Spinal cord (tissue), 10 donors: ENCODE results near the gene MEN1. TPM values are rescaled to one million over a fixed set of nuclear protein-coding genes. Genes with fewer than 3 reads are reported as not detected.
"Not testable (repeated sequence)": the region's sequence is repeated elsewhere in the genome, so short reads cannot be mapped to it uniquely, and the experiment has no call there.

ENCODE experiments used
- DNase-seq, 6 donors: peaks; one replicate each; pipeline versions ENCODE4 v3.0.0 to v3.0.0-alpha.2; 2013 to 2015; ENCODE audit warnings: low spot score in 6 of 6, low read depth in 4 of 6
- H3K27ac ChIP-seq: one replicate; pipeline ENCODE4 v1.5.1; 2013; ENCODE audit warnings: low read depth, low read length, control low read depth
- H3K27me3 ChIP-seq: one replicate; pipeline ENCODE4 v1.6.1; 2013; ENCODE audit warnings: low read length; ENCODE audit not compliant: control insufficient read depth, insufficient read depth
- H3K36me3 ChIP-seq: one replicate; pipeline ENCODE4 v1.6.1; 2013; ENCODE audit warnings: low read length; ENCODE audit not compliant: control insufficient read depth, insufficient read depth
- H3K4me1 ChIP-seq: one replicate; pipeline ENCODE4 v1.6.1; 2013; ENCODE audit warnings: low read length; ENCODE audit not compliant: control insufficient read depth, insufficient read depth
- H3K4me3 ChIP-seq: one replicate; pipeline ENCODE4 v1.5.1; 2013; ENCODE audit warnings: low read depth, low read length, control low read depth
- H3K9me3 ChIP-seq: one replicate; pipeline ENCODE4 v1.6.1; 2013; ENCODE audit warnings: low read length; ENCODE audit not compliant: control insufficient read depth, insufficient read depth
- WGBS: methylation state at CpG from one replicate; pipeline ENCODE4 v1.1.5; 2013; ENCODE audit warnings: missing lambda C conversion rate; ENCODE audit not compliant: insufficient coverage; 5-methylcytosine and 5-hydroxymethylcytosine counted together
- polyA plus RNA-seq, 2 donors: library from polyadenylated mRNA; unstranded; fragments of 120-200 nt; gene quantifications; one replicate each; pipeline ENCODE4 v1.2.1, GENCODE V29; 2013; ENCODE audit not compliant: insufficient read length in 2 of 2
- total RNA-seq, 2 donors: library from RNA; depleted of rRNA in 1 of 2; stranded (reverse); fragments of 120-200 nt in 1 of 2; fragments of >200 nt in 1 of 2; gene quantifications; one replicate each; pipeline versions ENCODE4 v1.2.3 to v1.2.4, GENCODE V29; 2013 to 2014
- donor health status: healthy.

MEN1 gene
- total and polyA plus RNA-seq, 4 donors: 12.4 to 46.7 (median 28.4) TPM

DNA sequence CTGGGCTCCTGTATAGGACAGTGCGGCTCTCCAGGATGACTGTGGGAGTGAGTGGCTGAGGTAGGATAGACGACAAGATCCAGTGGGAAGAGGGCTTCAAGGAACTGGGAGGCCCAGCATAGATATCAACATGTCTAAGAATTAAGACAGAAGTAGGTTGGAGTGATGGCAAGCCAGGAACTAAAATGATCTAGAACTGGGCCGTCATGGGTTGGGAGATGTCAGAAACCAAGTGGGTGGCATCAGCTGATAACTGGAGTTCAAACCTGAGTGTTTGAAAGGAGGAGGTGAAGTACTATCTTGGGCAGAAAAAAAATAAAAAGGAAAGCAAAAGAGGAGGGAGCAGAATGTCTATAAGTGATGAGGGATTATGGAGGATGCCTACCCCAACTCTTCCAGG, 7.1 kb upstream of the MEN1 start:
- no peaks in the 10 kb centered on the region for H3K9me3 ChIP-seq
- H3K4me1 ChIP-seq: peaks cover 4% of the 10 kb centered on the region
- no peak overlapping the region for H3K27ac ChIP-seq
- H3K36me3 ChIP-seq: no peaks in the 10 kb centered on the region
- no peak for DNase-seq
- no peak overlapping the region for H3K4me3 ChIP-seq
- WGBS: 86% methylated on average over 3 of the region's 3 CpGs
- H3K27me3 ChIP-seq: no peaks in the 10 kb centered on the region

GRCh38 chr11:64815433-64815832, 5.1 kb upstream of the MEN1 start:
- H3K4me1 ChIP-seq, H3K27ac ChIP-seq, H3K9me3 ChIP-seq, DNase-seq, H3K36me3 ChIP-seq, H3K27me3 ChIP-seq, H3K4me3 ChIP-seq: not testable (repeated sequence)
- 90% methylated on average over 5 of the region's 5 CpGs for WGBS

- 74% methylated on average over 6 of the region's 7 CpGs for WGBS
- H3K4me1 ChIP-seq: peaks cover 4% of the 10 kb centered on the region
These were observed 4.4 kb upstream of the MEN1 start for GRCh38 chr11:64814712-64815187.

DNA sequence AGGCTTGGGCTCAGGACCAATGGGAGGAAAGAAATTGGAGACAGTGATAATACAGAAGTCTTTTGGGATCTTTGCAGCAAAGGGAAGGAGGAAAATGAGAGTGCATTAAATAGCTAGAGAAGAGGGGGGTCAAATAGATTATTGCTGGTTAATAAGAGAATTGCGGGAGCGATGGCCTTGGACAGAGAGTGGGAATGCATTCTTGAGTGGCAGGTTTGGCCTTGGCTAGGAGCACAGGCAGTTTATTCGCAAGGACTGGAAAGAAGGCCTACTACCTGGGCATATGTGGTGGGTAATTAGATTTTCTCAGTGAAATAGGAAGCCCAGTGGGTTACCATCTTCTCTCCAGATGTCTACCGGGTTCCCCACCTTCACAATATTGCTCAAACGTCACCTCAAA, 3.5 kb upstream of the MEN1 start:
- no peaks in the 10 kb centered on the region for H3K9me3 ChIP-seq
- H3K27ac ChIP-seq: no peak overlapping the region
- H3K36me3 ChIP-seq: no peaks in the 10 kb centered on the region
- no peak for DNase-seq
- H3K4me1 ChIP-seq: peaks cover 12% of the 10 kb centered on the region
- 95% methylated on average over 4 of the region's 5 CpGs for WGBS
- H3K27me3 ChIP-seq: no peaks in the 10 kb centered on the region
- H3K4me3 ChIP-seq: no peak overlapping the region

More at GRCh38 chr11:64814712-64815187, 4.4 kb upstream of the MEN1 start:
- Histone ChIP-seq H3K36me3 (no peaks in the 10 kb centered on the region), H3K27me3 (no peaks in the 10 kb centered on the region), H3K4me3 (no peak overlapping the region), H3K9me3 (no peaks in the 10 kb centered on the region), H3K27ac (no peak overlapping the region)
- DNase-seq: no peak

DNA sequence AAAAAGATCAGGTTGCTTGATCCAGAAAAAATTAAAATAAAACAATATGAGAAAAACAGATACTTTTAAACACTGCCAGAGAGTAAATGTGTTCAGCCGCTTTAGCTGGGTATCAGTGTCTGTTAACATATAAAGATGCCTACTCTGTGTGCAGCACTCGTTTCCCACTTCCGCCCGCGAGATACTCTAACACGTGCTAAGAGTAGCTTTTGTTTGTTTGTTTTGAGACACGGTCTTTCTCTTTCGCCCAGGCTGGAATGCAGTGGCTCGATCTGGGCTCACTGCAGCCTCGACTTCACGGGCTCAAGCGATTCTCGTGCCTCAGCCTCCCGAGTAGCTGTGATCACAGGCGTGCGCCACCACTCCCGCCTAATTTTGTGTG, 531 bp upstream of the MEN1 start:
- Histone ChIP-seq H3K36me3 (peaks cover 26% of the 10 kb centered on the region), H3K27me3 (no peaks in the 10 kb centered on the region), H3K9me3 (no peaks in the 10 kb centered on the region), H3K27ac (no peak overlapping the region), H3K4me3 (peak overlapping the region; percentile 84), H3K4me1 (peaks cover 22% of the 10 kb centered on the region)
- DNase-seq: no peak
- WGBS: 4% methylated on average over 5 of the region's 17 CpGs

DNA sequence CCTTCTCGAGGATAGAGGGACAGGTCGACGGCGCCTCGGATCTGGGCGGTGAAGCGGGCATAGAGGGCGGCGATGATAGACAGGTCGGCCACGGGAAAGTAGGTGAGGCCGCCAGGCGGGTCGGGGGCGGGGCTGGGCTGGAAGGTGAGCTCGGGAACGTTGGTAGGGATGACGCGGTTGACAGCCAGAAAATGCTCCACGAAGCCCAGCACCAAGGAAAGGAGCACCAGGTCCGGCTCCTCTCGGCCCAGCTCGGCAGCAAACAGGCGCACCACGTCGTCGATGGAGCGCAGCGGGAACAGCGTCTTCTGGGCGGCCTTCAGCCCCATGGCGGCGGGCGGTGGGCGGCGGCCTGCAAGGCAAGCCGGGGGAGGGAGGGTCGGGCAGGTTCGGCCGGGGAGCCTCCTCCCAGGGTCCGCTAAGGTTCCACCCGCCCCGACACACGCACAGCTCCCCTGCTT, 540 bp downstream of the MEN1 start:
- Histone ChIP-seq H3K27me3 (no peaks in the 10 kb centered on the region), H3K4me1 (peaks cover 22% of the 10 kb centered on the region), H3K4me3 (peak overlapping the region; percentile 84), H3K36me3 (peaks cover 37% of the 10 kb centered on the region), H3K27ac (peak overlapping the region; percentile 50), H3K9me3 (no peaks in the 10 kb centered on the region)
- 1% methylated on average over 44 of the region's 44 CpGs for WGBS
- DNase-seq: peak in 1 of 6 donors; percentile 22

- H3K9me3 ChIP-seq: no peaks in the 10 kb centered on the region
- H3K27me3 ChIP-seq: no peaks in the 10 kb centered on the region
- H3K36me3 ChIP-seq: peaks cover 62% of the 10 kb centered on the region
- 86% methylated on average over 9 of the region's 9 CpGs for WGBS
- no peak overlapping the region for H3K27ac ChIP-seq
- DNase-seq: no peak
- no peak overlapping the region for H3K4me3 ChIP-seq
- H3K4me1 ChIP-seq: peaks cover 49% of the 10 kb centered on the region
These were observed 4.9 kb downstream of the MEN1 start for GRCh38 chr11:64805481-64805880.

- Histone ChIP-seq H3K27me3 (no peaks in the 10 kb centered on the region), H3K36me3 (peaks cover 71% of the 10 kb centered on the region), H3K9me3 (no peaks in the 10 kb centered on the region), H3K4me1 (peaks cover 48% of the 10 kb centered on the region), H3K4me3 (no peak overlapping the region), H3K27ac (no peak overlapping the region)
- no peak for DNase-seq
- 93% methylated on average over 37 of the region's 41 CpGs for WGBS
These were observed 5.8 kb downstream of the MEN1 start for GRCh38 chr11:64804346-64805210.

DNA sequence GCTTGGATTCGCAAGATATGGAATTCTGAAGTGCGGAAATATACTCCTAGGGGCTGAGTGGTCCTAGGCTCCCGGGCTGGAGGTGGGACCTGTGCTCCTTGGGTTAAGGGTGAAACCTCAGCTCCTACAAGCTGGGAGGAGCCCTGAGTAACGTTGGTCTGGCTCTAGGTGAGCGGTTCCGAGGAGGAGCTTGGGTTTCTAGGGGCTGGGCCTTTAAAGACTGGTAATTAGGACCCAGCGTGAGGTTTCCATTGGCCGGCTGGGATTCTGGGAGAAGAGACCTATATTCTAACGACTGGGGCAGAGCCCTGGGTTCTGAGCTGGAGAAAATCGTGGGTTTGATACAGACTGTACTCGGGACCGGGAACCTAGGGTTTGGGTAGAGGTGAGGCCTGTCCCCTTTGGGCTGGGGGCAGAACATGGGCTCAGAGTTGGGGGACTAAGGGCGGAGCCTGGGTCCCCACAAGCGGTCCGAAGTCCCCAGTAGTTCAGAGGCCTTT, 6.5 kb downstream of the MEN1 start:
- peaks cover 78% of the 10 kb centered on the region for H3K36me3 ChIP-seq
- peak overlapping the region; percentile 85 for H3K4me3 ChIP-seq
- H3K27ac ChIP-seq: peak overlapping the region; percentile 95
- no peak for DNase-seq
- WGBS: 42% methylated on average over 15 of the region's 15 CpGs
- no peaks in the 10 kb centered on the region for H3K9me3 ChIP-seq
- H3K4me1 ChIP-seq: peaks cover 41% of the 10 kb centered on the region
- H3K27me3 ChIP-seq: no peaks in the 10 kb centered on the region
